ENCODE data around the gene WDR72. TPM values are rescaled to one million over a fixed set of nuclear protein-coding genes. Genes with fewer than 3 reads are reported as not detected.
"Not testable (repeated sequence)": the region's sequence is repeated elsewhere in the genome, so short reads cannot be mapped to it uniquely, and the experiment has no call there.

Gene WDR72
- total RNA-seq, result not detected in 2 replicates

DNA sequence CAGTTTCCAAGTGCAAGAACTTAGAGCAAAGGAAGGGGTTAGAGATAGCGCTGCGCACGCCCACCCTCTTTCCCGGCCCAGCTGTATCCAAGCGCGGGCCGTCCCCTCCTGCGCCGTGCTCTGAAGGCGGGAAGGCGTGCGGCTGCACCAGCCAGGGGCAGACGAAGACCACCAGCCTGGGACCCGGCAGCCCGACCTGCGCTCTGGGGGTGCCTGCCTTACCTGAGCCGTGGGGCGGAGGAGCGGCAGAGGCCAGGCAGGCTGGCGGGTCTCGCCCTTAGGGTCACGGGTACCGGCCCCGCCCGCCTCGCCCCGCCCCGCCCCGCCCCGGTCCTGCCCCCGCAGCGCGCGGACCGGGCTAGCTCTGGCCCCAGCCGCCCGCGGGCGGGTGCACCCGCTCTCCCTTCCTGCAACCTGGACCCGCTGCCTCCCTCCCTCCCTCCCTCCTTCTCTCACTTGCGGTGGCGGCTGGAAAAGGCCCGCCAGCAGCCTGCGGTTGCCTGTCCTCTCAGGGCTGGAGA is at the start of gene WDR72:
Gene WDR72, minus strand, starts transcription at position 253 of the 521 bp plus-strand sequence. CDS start 26,514 bp downstream, outside the sequence.
- DNase-seq (ENCODE audit: low read depth, low spot score), result no peak

DNA sequence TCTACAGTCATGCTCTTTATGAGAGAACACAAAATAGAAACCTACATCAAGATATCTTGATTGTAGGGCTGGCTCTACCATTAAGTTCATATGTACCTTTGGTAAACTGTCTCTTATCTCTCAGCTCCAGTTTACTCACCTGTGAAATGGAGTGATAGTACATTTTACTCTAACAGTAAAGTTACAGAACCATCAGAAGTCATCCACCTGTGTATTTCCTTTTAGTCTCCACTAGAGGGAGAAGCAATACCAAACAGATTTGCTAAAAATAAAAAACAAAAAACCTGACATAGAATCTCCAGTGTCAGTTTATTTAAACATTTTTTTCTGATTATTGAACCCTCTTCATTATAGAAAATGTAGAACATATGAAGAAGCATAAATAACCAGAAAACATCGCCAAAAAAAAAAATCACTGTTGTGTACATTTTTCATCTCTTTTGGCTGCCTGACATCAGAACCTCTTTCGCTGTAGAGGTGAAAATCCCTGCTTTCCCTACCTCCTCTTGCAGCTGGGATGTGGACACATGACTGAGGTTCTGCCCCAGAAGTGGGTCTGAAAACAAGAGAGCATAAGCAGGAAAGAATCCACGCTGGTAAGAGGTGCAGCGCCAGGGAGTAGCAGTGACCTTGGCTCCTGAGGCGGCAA is 48.7 kb upstream of the WDR72 start:
- no peak for DNase-seq (ENCODE audit: low read depth, low spot score)

DNA sequence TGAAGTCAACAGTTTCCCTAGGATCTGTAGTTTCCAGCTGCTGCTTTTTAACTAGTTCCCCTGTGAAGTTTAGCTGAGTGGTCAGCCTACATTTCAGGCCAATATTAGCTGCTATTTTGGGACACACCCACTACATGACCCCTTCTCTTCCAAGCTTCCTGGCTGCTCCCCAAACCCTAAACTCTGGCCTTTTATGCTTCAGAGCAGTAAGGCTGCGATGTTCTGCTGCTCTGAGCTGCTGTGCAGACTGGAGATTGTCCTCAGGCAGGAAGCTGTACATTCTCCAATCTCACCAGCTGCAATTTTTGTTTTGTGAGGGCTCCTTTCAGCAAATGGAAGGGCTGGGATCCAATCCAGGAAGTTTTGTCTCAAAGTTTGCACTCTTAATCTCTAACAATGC is 48.0 kb upstream of the WDR72 start:
- DNase-seq (ENCODE audit: low read depth, low spot score), result no peak

DNA sequence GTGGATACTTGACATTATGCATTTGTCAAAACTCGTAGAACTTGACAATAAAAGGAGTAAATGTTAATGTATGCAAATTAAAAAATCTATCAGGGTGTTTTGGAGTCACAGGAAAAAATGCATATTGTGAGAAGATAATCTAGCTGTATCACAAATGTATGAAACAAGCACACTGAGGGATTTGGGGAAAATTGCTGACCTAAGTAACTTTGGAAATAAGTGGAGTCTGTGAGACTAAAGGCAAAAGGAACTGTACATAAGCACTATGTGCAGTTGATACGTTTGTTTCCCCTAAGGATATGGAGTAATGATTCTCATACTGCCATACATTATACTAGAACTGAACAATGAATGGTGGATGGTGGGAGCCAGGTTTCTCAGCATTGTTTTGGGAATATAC is 43.2 kb upstream of the WDR72 start:
- no peak for DNase-seq (ENCODE audit: low read depth, low spot score)

DNA sequence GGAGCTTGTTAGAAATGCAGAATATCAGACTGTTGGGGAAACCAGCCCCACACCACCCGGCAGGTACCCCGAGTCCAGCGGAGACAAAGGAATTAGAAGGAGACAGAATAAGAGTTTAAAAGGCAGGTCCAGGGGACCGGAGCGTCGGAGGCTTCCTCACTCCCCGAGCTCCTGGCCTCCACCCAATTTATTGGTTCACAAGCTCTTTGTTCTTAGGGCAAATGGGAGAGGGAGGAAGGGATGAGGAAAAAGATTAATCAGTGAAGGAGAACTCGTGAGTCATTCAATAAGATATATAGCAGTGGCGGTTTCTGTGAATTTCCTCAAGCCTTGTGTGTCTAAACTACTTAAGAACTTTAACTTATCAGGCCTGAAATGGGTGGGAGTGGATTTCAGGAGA is 32.1 kb upstream of the WDR72 start:
- DNase-seq (ENCODE audit: low read depth, low spot score), result no peak

DNA sequence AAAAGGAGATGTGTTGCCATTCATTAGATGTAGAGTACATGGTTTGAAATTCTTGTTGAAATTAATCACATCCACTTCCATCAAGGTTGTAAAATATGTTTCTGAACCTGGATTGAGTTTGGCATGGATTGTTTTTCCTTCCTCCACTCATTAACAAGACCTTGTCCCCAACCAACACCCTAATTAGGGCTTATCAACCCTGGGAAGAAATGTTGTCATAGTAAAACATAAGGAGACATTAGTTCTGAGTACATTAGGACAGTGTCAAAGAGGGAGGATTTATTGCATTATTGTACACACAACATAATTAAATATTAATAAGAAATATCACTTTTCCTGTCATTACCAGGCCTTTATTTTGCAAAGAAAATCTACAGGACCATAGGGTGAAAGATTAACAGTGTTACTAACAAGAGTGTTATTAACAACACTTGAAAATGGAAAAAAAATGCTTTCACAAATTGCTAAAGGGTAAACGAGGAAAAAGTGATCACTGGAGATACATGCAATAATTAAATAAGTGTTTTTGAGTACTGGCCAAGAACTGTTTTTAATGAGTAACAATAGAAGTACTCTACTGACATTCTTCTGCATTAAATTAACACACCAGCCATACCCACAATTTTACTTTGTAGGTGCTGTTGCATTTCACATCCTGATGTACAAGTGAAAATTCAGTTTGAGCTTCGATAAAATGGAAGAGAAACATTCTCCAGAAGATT is 30.4 kb upstream of the WDR72 start:
- DNase-seq (ENCODE audit: low read depth, low spot score), result no peak

DNA sequence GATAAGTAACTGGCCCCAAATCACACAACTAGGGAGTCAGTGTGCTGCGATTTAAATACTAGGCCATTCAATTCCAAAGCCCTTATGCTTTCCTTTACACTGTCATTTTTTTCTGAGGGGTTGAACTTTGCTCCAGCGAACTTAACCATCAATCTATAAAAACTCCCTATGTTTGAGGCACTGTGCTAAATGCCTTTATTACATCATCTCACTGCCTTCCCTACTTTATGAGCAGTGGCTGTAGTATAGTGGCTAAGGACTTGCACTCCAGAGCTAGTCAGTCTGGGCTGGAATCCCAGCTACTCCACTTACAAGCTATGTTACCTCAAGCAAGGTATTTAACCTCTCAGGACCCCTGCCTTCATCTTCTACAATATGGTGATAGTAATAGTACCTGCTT is 26.9 kb upstream of the WDR72 start:
- no peak for DNase-seq (ENCODE audit: low read depth, low spot score)

DNA sequence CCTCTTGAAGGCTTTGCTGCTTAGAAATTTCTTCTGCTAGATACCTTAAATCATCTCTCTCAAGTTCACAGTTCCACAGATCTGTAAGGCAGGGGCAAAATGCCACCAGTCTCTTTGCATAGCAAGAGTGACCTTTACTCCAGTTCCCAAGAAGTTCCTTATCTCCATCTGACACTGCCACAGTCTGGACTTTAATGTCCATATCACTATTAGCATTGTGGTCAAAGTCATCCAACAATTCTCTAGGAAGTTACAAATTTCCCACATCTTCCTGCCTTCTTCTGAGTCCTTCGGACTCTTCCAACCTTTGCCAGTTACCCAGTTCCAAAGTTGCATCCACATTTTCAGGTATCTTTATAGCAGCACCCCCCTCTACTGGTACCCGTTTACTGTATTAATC is 25.8 kb upstream of the WDR72 start:
- not testable (repeated sequence) for DNase-seq (ENCODE audit: low read depth, low spot score)

DNA sequence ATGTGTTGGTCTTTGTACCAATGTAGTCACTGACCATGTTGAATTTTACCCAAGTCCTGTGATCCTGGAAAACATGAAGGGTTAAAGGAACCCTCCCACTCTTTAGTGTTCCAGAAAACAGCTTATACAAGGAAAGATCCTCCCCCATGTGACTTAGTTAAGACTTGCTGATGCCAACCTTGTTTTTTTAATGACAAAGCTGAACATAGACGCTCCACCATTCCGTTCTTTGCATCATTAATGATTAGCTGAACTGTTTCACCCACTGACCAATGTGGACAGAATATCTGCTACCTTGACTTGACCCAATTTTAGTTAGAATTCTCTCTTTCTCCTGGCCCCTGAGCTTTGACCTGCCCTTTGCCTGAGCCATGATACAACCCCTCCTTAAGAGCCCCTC is 3.5 kb upstream of the WDR72 start:
- DNase-seq (ENCODE audit: low read depth, low spot score), result no peak

DNA sequence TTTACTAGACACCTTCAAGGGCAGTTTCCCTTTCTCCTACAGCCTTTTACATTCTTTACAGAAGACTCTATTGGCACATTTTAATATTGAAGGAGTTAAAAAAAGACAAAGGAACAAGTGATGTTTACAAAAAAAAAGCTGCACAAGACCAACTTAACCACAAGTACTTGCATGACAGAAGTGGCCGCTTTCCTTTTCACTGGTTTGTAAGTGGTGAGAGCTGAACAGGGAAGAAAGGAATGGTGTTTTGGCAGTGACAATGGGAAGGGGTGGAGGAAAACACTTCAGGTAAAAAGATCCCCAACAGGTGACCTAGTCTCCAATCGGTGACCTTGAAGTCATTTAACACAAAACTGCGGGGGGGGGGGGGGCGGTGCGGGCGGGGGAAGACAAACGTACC is 1.1 kb downstream of the WDR72 start:
- no peak for DNase-seq (ENCODE audit: low read depth, low spot score)

DNA sequence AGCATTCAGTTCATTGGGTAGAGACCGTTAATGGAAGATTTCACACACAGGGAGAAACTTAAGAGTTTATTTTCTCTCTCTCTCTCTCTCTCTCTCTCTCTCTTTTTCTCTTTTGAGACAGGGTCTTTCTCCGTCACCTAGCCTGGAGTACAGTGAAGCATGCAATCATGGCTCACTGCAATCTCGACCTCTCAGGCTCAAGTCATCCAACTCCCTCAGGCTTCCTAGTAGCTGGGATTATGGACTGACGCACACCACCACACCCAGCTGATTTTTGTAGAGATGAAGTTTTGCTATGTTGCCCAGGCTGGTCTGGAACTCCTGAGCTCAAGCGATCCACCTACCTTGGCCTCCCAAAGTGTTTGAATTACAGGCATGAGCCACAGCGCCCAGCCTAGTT is 1.6 kb downstream of the WDR72 start:
- DNase-seq (ENCODE audit: low read depth, low spot score), result no peak

DNA sequence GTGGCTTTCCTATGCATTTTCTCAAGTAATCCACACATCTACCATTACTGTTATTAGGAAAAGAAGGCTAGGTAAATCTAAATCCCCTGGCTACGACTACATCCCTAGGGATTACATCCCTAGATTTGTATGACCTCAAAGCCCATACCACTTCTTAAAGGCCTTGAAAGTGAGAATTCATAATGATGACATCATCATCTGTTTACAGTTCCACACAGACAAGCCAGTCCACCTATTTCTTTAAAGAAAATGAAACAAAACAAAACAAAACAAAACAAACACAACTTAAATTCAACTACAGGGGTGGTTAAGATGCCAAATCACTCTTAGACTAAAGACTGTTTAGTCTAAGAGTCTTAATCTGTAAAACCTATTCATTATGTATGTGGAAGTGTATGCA is 5.7 kb downstream of the WDR72 start:
- DNase-seq (ENCODE audit: low read depth, low spot score), result no peak

DNA sequence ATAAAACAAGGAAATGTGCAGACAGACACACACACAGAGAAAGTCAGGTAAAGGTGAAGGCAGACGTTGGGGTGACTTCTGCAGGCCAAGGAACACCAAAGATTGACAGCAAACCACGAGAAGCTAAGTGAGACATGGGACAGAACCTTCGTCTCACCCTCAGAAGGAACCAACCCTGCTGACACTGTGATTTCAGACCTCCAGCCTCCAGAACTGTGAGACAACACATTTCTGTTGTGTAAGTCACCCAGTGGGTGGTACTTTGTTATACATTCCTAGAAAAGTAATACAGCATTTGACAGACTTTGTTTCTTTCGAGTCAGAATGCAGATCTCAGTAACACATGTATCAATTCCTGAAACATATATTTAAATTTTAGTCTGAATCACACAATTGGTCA is 7.1 kb downstream of the WDR72 start:
- no peak for DNase-seq (ENCODE audit: low read depth, low spot score)

DNA sequence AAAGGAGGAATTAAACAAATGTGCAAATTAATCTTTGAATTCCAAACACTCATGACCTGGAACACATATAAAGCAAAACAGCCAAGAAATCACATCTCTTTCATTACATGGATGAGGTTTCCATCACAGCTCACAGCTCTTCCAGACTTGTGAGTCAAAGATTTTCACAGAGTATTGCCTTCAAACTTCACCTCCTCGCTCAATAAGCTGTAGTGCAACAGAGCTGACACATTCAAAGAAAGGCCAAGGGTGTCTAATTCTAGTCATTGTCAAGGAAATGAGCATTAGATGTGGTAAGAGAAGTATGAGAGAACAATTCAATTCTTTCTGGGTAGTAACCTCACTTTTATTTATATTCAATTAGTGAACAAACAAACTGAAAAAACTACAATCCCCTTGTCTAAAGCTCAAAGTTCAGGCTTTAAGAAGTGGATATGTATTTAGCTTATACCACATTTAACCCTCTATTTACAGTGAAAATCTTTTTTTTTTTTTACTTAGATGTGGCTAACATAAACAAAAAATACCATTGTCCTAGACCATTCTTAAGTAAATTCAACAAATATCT is 11.9 kb downstream of the WDR72 start:
- DNase-seq (ENCODE audit: low read depth, low spot score), result no peak

DNA sequence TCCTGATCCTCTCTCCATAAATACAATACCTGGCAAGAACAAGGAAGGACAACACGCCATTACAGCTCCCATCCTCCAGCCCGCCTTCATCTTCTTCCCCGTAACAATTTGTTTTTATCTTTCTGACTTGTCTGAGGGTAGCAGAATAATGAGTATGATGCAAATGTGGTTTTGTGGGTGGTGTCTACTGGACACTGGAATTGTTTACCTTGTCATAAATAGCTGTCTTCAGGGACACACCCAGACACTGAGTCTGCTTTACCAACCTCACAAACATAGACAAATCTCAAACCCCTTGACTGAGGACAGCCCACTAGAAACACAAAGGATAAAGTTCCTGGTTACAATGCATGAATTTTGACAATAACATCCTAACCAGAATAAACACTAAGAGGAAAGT is 13.4 kb downstream of the WDR72 start:
- no peak for DNase-seq (ENCODE audit: low read depth, low spot score)

DNA sequence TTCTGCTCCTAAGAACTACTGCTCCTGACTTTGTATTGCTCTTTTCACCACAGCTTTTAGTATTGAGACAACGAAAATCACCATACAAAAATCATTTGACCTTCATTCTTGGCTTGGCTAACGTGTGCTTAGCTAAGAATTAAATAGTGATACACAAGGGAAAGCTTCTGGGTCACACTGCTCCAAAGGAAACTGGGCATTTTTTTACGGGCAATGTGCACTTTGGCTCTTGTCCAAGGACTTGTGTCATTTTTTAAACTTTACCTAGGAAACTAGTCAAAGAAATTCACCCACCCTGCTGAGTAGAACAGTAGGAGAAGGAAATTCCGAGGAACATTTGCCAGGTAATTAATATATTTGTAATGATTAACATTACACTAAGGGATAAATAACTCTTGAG is 19.8 kb downstream of the WDR72 start:
- no peak for DNase-seq (ENCODE audit: low read depth, low spot score)

DNA sequence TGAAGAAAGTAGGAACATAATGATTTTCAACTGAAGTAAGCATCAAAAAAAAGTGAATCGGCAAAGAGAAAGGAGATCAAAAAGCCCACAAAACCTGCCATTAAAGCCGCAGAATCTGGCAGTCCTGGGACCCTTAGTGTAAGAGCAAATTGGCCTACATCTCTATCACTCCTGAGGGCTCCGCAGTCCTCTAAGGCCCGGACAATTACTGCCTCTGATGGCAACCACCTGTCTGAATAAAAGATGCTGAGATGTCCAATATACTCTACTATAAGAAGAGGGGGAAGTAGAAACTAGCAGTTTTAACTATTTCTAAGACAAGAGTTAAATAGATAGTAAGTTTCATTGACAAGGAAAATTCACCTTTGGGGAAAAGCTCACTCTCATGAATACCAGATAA is 20.3 kb downstream of the WDR72 start:
- DNase-seq (ENCODE audit: low read depth, low spot score), result no peak

DNA sequence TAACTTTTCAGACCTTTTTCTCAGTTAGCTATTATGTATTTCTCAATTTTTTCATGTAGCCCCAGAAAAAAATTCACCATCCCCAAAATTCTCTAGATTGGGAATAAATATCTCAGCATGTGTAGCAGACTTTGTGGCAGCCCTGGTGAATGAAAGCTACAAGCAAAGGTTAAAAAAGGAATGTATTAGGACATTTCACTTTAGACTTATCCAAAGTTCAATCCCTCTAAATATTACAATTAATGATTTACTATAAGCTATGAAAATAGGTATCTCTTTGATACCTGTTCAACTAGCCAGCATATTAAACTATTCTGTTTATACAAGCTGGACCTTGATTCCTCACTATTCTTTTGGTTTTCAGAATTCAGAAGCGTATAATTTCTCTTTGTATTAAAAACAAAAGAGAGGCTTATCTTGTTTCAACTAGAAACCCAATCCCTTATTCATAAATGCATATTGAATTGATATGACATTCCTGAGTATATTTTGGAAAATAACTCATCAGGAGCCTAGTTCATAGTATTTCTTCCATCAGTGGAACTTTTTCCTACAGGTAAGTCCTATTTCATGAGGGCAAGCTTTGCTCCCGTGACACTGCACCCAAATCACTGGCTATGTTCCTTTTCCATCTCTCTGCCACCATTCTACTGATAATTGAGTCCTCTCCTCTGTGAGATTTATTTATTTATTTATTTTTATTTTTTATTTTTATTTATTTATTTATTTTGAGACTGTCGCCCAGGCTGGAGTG is 38.0 kb downstream of the WDR72 start:
- DNase-seq (ENCODE audit: low read depth, low spot score), result no peak

DNA sequence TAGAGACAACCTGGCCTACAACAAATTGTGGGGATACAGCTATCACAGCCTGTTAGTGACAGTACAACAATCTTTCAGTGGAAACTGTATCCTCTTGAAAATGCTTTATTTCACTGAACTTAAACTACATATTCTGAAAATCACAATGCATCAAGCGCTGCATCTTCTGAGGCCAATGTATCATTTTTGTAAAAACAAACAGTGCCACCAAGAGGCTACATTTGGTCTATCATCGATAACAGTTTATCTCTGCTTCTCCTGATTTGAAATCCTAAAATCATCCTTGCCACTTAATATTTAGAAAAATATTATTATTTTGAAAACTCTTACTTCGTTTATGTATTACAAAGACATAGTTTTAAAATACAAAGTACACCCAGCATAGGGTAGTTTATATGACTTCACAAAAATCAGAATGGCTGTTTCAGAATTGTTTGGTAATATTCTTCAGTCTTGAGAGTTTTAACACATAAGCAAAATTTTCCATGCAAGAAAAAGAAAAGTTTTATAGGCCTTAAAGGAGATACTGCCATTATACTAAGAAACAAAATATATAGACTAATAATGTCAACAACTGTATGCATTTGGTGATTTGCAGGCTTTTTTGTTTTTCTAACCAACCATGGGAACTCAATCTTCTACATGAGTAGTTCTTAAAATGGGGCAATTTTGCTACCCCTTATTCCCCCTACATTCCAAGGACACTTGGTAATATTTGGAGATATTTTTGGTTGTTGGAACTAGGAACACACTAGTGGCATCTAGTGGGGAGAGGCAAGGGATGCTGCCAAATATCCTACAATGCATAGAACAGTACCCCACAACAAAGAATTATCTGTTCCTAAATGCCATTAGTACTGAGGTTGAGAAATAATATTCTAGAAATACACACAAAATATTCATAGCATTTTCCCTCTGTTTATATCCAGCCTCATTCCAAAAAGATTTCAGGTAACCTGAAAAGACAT is 42.3 kb downstream of the WDR72 start:
- DNase-seq (ENCODE audit: low read depth, low spot score), result no peak

DNA sequence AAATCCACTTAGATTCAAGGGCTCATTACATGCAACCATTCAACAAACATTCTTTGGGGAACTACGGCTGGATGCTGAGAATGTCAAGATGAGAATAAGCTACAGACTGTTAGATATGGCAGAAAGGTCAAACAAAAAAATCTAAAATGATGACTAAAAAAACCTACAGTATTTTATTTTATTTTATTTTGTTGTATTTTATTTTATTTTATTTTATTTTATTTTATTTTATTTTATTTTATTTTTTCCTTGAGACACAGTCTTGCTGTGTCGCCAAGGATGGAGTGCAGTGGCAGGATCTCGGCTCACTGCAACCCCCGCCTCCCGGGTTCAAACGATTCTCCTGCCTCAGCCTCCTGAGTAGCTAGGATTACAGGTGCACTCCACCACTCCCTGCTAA is 46.2 kb downstream of the WDR72 start:
- no peak for DNase-seq (ENCODE audit: low read depth, low spot score)

DNA sequence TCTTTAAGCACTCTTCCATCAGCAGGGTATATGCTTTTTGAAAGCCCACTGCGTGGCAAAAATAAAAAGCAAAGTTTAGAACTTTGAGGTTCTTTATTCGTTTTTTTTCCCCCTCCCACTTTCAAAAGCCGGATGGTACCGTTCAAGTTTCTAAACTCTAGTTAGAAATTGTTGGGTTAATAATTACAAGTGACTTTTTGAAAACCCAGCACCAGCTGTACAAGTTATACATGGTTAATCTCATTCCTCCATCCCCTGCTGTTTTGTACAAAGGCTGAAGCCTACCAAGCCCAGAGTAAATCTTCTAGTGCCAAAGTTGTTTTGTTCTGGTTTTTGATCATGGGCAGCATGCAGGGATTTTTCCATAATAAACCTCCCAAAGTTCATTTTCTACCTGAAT is 48.6 kb downstream of the WDR72 start:
- no peak for DNase-seq (ENCODE audit: low read depth, low spot score)

Data from pulmonary artery endothelial cell (primary cell).